RPMI7951 (cell line): Measurements from ENCODE around the gene GLP2R. TPM values are rescaled to one million over a fixed set of nuclear protein-coding genes. Genes with fewer than 3 reads are reported as not detected.
A peak's percentile ranks its signal among the peaks of the same experiment; 100 is the strongest.

ENCODE experiments used
- DNase-seq: peaks from one replicate; pipeline ENCODE4 v3.0.0-alpha.2; 2012; ENCODE audit warnings: low read depth
- total RNA-seq: library from RNA; depleted of rRNA; stranded (reverse); fragments of >200 nt; shearing (Covaris generic); gene quantifications from 2 replicates; pipeline ENCODE4 v1.2.3, GENCODE V29; 2014

The GLP2R gene
- total RNA-seq, 1 experiment from 2014 or later, result not detected

DNA sequence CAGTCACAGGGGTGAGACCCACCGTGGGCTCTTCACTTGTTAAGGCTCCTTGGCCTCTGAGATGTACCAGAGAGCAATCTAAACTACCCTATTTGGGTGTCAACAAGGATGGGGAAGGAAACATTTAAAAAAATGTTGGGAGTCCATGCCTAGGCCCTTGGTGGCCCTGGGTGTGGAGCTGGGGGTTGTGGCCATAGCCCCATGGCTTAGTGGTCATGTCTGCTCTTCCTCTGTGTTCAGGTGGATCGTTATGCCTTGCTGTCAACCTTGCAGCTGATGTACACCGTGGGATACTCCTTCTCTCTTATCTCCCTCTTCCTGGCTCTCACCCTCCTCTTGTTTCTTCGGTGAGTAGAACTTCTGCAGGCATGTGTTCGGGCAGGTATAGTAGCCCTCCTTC is 28.5 kb downstream of the GLP2R start:
- DNase-seq, result no peak

DNA sequence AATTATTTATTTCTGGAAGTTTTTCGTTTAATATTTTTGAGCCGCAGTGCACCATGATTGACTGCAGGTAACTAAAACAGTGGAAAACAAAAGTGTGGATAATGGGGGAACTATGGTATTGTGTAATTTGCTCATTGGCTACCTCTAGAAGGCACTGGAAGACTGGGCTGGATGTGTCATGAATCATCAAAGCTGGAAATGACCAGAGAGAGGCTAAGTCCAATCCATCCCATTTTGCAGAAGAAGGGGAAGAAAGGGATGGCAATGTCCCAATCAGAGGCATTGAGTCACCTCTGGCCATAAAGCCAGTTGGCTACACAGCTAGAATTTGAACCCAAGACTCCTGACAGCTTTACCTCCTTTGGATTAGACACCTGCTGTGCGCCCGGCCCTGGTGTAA is 29.3 kb downstream of the GLP2R start:
- no peak for DNase-seq

DNA sequence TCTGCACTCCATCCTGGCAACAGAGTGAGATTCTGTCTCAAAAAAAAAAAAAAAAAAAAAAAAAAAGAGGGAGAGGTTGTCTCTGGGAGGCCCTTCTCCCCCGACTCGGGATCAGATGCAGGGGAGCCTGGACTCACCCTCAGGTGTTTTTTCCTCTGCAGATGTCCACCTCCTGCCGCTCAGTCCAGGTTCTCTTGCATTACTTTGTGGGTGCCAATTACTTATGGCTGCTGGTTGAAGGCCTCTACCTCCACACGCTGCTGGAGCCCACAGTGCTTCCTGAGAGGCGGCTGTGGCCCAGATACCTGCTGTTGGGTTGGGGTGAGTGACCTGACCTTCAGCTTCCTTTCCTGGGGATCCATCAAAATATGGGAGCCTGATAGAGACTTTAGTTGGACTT is 34.1 kb downstream of the GLP2R start:
- no peak for DNase-seq

DNA sequence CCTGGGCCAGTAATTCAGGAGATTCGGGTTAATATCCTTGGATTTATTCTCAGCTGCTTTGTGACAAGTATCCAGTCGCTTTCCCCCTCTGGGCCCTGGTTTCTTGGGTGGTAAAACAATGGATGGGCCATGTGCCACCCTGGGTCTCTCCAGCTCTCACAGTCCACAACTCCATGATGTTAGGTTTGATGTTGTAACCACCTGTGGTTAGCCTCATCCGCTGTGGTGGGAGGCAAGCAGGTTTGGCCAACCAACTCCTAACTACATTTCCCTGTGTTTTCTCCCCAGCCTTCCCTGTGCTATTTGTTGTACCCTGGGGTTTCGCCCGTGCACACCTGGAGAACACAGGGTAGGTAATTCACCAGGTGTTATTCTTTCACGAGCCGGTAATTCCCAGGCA is 35.1 kb downstream of the GLP2R start:
- no peak for DNase-seq

- DNase-seq, result no peak
Measured at GRCh38 chr17:9862220-9862619, 36.5 kb downstream of the GLP2R start.

- DNase-seq, result no peak
Measured at GRCh38 chr17:9862949-9863348, 37.2 kb downstream of the GLP2R start.

DNA sequence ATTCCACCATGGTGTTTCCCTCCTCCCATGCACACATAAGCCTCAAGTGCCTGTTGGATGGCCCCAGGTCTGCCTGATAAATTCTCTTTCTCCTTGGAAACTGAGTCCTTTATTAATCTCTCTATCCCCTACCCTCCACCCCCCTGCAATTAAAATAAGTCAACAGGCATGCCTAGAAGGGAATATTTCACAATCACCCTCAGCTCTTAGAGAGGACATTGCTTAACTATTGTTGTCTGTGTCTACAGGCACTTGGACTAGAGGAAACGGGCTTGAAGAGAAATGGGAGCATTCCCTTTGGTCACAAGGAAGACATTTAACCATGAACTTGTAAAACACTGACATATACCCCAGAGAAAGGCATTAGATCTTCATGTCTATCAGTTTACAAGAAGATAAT is 39.9 kb downstream of the GLP2R start:
- no peak for DNase-seq

GRCh38 chr17:9868552-9868951 is 42.8 kb downstream of the GLP2R start:
- no peak for DNase-seq

DNA sequence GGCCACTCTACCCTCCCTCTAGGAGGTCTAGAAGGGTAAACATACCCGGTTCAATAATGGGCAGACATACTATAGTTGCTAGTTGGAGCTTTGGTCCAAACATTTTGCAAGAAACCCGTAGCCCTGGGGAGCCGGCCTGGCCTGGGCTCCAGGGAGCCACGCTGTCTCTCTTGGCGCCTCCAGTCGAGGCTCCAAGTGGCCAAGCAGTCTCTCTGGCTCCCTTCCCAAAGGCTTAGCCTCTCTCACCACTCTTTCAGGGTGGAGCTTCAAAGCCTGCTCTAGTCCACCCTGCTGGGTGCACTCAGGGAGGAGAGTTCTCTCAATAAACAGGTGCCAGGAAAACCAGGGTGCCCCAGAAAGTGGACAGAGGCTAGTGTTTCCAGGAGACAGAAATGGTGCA is 47.1 kb downstream of the GLP2R start:
- DNase-seq, result no peak

DNA sequence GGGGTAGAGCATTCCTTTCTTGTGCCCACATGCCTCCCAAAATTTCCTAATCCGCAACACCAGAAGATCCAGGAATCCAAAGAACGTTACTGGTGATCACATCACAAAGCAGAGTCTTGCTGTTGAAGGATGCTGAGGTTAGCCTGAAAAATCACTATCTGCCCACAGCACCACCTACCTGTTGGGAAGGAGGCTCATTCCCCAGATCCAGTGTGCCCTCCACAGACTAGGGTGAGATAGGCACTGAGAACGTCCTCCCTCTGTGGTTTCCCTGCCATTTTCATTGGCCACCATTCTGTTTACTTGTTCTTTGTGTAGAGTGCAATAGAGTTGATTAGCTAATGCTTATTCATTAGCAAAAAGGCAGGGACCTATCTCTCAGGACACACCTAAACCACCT is 49.0 kb downstream of the GLP2R start:
- no peak for DNase-seq

DNA sequence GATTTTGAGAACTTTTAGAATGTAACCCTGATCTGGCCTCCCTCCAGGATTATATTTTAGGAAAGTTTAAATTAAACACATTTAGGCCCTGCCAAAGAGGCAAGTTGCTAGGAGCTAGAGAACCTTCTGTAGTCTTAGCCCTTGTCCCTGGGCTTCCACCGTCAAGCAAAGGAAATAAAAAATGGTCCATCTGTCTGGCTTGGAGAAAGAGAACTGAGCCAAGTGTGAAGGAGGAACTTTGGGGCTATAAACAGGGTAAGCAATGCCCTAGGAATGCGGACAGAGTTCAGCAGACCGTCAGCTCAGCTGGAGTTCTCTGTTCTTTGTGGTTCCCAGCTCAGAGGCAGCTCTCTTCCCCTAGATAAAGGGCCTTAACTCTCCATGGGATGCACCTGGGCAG is 49.7 kb downstream of the GLP2R start:
- DNase-seq, result peak; percentile 59

DNA sequence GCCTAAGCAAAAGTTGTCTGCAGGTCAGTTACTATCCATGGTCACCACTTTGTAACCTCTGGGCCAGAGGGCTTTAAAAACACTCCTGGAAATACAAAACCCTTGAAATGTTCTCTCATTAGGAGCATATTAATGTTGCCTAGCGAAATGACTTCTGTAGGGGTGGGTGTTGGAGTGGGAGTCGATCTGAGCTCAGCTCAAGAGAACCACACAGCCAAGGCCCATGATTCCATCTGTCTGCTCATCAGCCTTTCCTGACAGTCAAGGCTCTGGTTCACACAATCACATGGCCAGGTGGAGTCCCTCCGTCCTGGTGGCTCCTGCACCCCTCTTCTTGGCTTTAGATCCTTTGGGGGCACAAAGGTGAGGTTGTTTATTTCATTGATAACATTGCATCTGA is 52.6 kb downstream of the GLP2R start:
- DNase-seq, result no peak

DNA sequence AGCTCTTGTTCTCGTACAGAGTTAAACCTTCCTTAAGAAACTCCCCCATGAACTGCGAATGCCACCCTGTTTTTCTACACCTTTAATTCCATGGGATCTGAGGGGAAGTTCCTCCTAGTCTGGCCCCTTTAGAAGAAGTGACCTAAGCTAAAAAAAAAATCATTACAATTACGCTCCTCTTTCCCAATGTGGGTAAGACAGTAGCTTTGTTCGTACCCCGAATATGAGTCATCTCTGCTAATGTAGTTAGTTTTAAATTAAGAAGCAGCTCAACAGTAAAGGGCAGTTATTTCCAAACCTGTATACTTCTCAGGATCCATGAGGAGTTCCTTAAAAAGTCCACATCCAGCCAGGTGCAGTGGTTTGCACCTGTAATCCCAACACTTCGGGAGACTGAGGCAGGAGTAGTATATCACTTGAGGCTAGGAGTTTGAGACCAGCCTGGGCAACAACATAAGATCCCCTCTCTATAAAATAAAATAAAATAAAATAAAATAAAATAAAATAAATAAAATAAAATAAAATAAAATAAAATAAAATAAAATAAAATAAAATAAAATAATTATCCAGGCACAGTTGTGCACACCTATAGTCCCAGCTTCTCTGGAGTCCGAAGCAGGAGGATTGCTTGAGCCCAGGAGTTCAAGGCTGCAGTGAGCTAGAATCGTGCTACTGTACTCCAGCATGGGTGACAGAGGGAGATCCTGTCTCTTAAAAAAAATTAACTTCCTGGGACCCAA is 53.2 kb downstream of the GLP2R start:
- peak; percentile 67 for DNase-seq

GRCh38 chr17:9880582-9880999 is 54.9 kb downstream of the GLP2R start:
- peak; percentile 67 for DNase-seq

GRCh38 chr17:9883451-9883850 is 57.7 kb downstream of the GLP2R start:
- DNase-seq, result no peak

GRCh38 chr17:9886141-9886930 is 60.6 kb downstream of the GLP2R start:
- DNase-seq, result no peak

- DNase-seq, result no peak
Measured at GRCh38 chr17:9887508-9887907, 61.8 kb downstream of the GLP2R start.

GRCh38 chr17:9890124-9890523 is 64.4 kb downstream of the GLP2R start:
- DNase-seq, result no peak

DNA sequence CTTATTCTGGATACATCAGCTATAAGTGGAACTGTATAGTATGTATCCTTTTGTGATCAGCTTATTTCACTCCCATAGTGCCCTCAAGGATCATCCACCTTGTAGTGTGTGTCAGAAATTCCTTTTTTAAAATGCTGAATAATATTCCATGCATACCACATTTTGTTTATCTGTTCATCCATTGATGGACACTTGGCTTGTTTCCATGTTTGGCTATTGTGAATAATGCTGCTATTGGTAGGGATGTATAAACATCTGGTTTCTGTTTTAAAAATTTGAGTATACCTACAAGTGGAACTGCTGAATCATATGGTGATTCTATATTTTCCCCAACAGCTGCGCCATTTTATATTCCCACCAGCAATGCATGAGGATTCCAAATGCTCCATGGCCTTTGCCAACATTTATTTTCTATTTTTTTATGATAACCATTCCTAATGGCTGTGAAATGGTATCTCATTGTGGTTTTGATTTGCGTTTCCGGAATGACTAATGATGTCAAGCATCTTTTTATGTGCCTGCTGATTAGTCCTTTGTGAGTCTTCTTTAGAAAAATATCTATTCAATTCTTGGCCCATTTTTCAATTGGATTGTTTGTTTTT is 67.8 kb downstream of the GLP2R start:
- DNase-seq, result peak; percentile 77

- no peak for DNase-seq
Measured at GRCh38 chr17:9894231-9894630, 68.5 kb downstream of the GLP2R start.

DNA sequence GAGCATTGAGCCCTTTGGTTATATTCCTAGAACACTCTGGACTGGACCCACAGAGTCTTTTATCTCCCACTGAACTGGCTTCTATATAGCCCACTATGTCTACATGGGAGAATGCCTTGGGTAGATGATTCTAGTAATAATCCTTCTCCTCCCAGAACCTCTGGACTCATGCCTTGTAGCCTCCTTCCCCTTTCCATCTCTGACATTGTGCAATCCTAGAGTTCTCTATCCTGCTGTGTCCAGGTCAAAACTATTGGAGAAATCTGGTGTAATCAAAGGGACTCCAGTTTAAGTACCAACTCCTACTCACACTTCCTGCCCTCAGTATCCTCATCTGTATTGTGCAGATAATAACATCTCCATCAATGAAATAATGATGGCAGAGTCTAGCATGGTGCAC is 70.2 kb downstream of the GLP2R start:
- DNase-seq, result no peak

- DNase-seq, result no peak
Measured at GRCh38 chr17:9897372-9897968, 71.7 kb downstream of the GLP2R start.

- DNase-seq, result no peak
Measured at GRCh38 chr17:9898812-9899211, 73.1 kb downstream of the GLP2R start.
